Sigmoid colon (tissue), 4 donors: Measurements from ENCODE around the gene ZIC2.

Source experiments
- CTCF ChIP-seq, 4 experiments: fragments of 450-650 bp in 3 of 4; fragments of 200-600 bp in 1 of 4; IDR thresholded peaks; one replicate each; pipeline ENCODE4 v1.5.1; 2016 to 2019; ENCODE audit warnings: antibody characterized with exemption in 4 of 4, mild to moderate bottlenecking in 3 of 4, moderate library complexity in 2 of 4
- POLR2AphosphoS5 ChIP-seq, 4 donors: sonication (generic); formaldehyde crosslinking; IDR thresholded peaks; one replicate each; pipeline ENCODE4 v1.6.1; 2017; ENCODE audit warnings: antibody characterized with exemption in 4 of 4

DNA sequence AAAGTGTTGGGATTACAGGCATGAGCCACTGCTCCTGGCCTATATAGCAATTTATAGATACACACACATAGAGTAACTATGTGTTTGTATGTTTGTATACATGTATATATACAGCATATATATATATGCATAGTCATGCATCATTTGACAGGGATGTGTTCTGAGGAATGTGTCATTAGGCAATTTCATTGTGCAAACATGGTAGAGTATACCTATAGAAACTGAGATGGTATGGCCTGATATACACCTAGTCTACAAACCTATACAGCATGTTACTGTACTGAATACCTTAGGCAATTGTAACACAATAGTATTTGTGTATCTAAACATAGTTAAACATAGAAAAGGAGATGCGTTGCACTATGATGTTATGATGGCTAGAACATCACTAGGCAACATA is 54.4 kb downstream of the ZIC2 start:
- TF ChIP-seq CTCF (IDR thresholded peaks at IDR 0.05) (no peak), POLR2AphosphoS5 (IDR thresholded peaks at IDR 0.05) (no peak)
